Measurements from ENCODE around the gene C1QTNF2. TPM values are rescaled to one million over a fixed set of nuclear protein-coding genes. Genes with fewer than 3 reads are reported as not detected.
A peak's percentile ranks its signal among the peaks of the same experiment; 100 is the strongest.

C1QTNF2 gene
- total RNA-seq, 3 donors from 2014 or later = 0.43 to 1.5 (median 0.89) TPM

GRCh38 chr5:160357394-160357793 lies 13.0 kb downstream of the C1QTNF2 start:
- no peaks in the 10 kb centered on the region for H3K4me1 ChIP-seq (ENCODE audit: low read depth)
- no peaks in the 10 kb centered on the region for H3K36me3 ChIP-seq (ENCODE audit: low read depth)
- no peak overlapping the region for H3K4me3 ChIP-seq
- TF ChIP-seq CTCF (IDR thresholded peaks at IDR 0.05) = no peak
- no peaks in the 10 kb centered on the region for H3K9me3 ChIP-seq
- ATAC-seq = no peak
- no peak for DNase-seq
- intact Hi-C loops (cut with DNase I, micrococcal nuclease) = no loop called here

GRCh38 chr5:160356550-160357347 lies 13.7 kb downstream of the C1QTNF2 start:
- ATAC-seq = no peak
- no peaks in the 10 kb centered on the region for H3K4me1 ChIP-seq (ENCODE audit: low read depth)
- no peak overlapping the region for H3K4me3 ChIP-seq
- no peaks in the 10 kb centered on the region for H3K36me3 ChIP-seq (ENCODE audit: low read depth)
- intact Hi-C loops (cut with DNase I, micrococcal nuclease) = no loop called here
- TF ChIP-seq CTCF (IDR thresholded peaks at IDR 0.05) = no peak
- no peaks in the 10 kb centered on the region for H3K9me3 ChIP-seq
- DNase-seq = no peak

GRCh38 chr5:160354666-160355065 lies 15.8 kb downstream of the C1QTNF2 start:
- H3K4me1 ChIP-seq (ENCODE audit: low read depth) = no peaks in the 10 kb centered on the region
- H3K9me3 ChIP-seq = no peaks in the 10 kb centered on the region
- ATAC-seq (no peak), DNase-seq (no peak)
- no peak overlapping the region for H3K4me3 ChIP-seq
- TF ChIP-seq CTCF (IDR thresholded peaks at IDR 0.05) = no peak
- intact Hi-C loops (cut with DNase I, micrococcal nuclease) = no loop called here
- no peaks in the 10 kb centered on the region for H3K36me3 ChIP-seq (ENCODE audit: low read depth)

GRCh38 chr5:160353379-160353778 lies 17.0 kb downstream of the C1QTNF2 start:
- no peak for TF ChIP-seq CTCF (IDR thresholded peaks at IDR 0.05)

GRCh38 chr5:160352308-160352707 lies 18.1 kb downstream of the C1QTNF2 start:
- intact Hi-C loops (cut with DNase I, micrococcal nuclease) = no loop called here
- peak; percentile 64 for ATAC-seq
- no peak for TF ChIP-seq CTCF (IDR thresholded peaks at IDR 0.05)
- no peaks in the 10 kb centered on the region for H3K9me3 ChIP-seq
- no peak overlapping the region for H3K4me3 ChIP-seq
- H3K36me3 ChIP-seq (ENCODE audit: low read depth) = no peaks in the 10 kb centered on the region
- no peak for DNase-seq
- no peaks in the 10 kb centered on the region for H3K4me1 ChIP-seq (ENCODE audit: low read depth)

More at GRCh38 chr5:160353379-160353778, 17.0 kb downstream of the C1QTNF2 start:
- intact Hi-C loops (cut with DNase I, micrococcal nuclease) = no loop called here
- H3K4me1 ChIP-seq (ENCODE audit: low read depth) = no peaks in the 10 kb centered on the region
- DNase-seq (no peak), ATAC-seq (no peak)
- H3K36me3 ChIP-seq (ENCODE audit: low read depth) = no peaks in the 10 kb centered on the region
- no peak overlapping the region for H3K4me3 ChIP-seq
- no peaks in the 10 kb centered on the region for H3K9me3 ChIP-seq
